ENCODE results near the gene TANGO2. TPM values are rescaled to one million over a fixed set of nuclear protein-coding genes. Genes with fewer than 3 reads are reported as not detected.

The TANGO2 gene
- total RNA-seq, 1 donor from 2014 or later = 13.6 TPM

DNA sequence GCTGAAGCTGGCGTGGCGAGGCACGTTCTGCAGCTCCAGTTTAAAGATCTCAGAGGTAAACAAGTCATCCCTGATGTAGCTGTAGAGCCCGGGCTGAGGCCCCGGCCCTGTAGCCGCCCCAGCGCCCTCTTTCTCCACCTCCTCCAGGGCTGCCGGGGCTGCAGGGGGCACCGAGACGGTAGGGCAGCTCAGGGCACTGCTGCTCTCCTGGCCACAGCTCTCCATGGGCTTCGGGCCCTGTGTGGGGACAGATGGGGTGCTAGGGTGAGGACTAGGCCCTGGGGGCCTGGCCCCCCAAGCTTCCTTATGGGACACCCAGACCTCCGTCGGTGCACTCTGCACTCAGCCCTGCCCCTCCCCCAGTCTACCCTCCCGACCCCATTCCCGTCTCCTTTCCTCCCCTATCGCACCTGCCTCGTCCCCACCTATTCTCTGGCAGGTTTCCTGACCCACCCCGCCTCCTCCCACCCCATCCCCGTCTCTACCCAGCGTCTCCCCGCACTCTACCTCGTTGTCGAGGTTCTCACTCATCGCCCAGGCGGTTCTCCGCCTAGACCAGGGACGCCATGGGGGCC is 95.6 kb downstream of the TANGO2 start:
- Histone ChIP-seq H3K27ac (ENCODE audit: low read depth, low read length) (peak overlapping the region; percentile 93), H3K4me1 (ENCODE audit: control insufficient read depth in 3 of 3, insufficient read depth in 3 of 3, low read length in 3 of 3) (peaks cover 29 to 65% (median 47%) of the 10 kb centered on the region in 3 donors), H3K27me3 (ENCODE audit: control insufficient read depth in 3 of 3, insufficient read depth in 3 of 3, low read length in 3 of 3) (no peaks in the 10 kb centered on the region), H3K9me3 (ENCODE audit: control insufficient read depth in 3 of 3, low read length in 3 of 3) (no peaks in the 10 kb centered on the region), H3K9ac (ENCODE audit: low read depth in 1 of 3, low read length in 3 of 3) (peak overlapping the region; percentile 90 to 96 (median 94)), H3K36me3 (ENCODE audit: control insufficient read depth in 3 of 3, insufficient read depth in 3 of 3, low read length in 3 of 3) (peaks cover 46 to 50% (median 49%) of the 10 kb centered on the region in 3 donors), H3K4me3 (ENCODE audit: low read length in 3 of 3) (peak overlapping the region; percentile 86 to 98 (median 89))

Small RNAs within 50 kb of the gene (small RNA-seq; reads per million reads assigned to genes)
- gene MIR185 (12.0 reads per million, percentile 93 among the genes with 10 or more reads in this experiment), gene MIR6816 (0.09 reads per million), gene RF00017 (not detected)

Other genes with a start within 250 kb of the TANGO2 start
- 4.7 TPM for gene GNB1L, start 166.2 kb upstream of the TANGO2 start, total RNA-seq
- 9.4 TPM for gene RTL10, start 166.2 kb upstream of the TANGO2 start, total RNA-seq
- 25.6 TPM for gene COMT, start 79.3 kb upstream of the TANGO2 start, total RNA-seq
- 13.6 TPM for gene TXNRD2, start 79.3 kb upstream of the TANGO2 start, total RNA-seq
- 49.6 TPM for gene ARVCF, start 4.3 kb upstream of the TANGO2 start, total RNA-seq
- 38.1 TPM for gene DGCR8, start 59.1 kb downstream of the TANGO2 start, total RNA-seq
- gene RANBP1, start 95.0 kb downstream of the TANGO2 start, total RNA-seq = 85.1 TPM
- gene TRMT2A, start 96.1 kb downstream of the TANGO2 start, total RNA-seq = 31.8 TPM
- 3.1 TPM for gene ZDHHC8, start 110.7 kb downstream of the TANGO2 start, total RNA-seq
- not detected for gene CCDC188, start 129.9 kb downstream of the TANGO2 start, total RNA-seq
- gene RTN4R, start 247.2 kb downstream of the TANGO2 start, total RNA-seq = 2.6 TPM